HG03095 (cell line): ENCODE data around the gene GALE.
"Not testable (repeated sequence)": the region's sequence is repeated elsewhere in the genome, so short reads cannot be mapped to it uniquely, and the experiment has no call there.

Source experiments
- ATAC-seq: cut with Tn5 transposase; IDR thresholded peaks from one replicate; pipeline ENCODE4 v1.9.1; 2021; ENCODE audit warnings: moderate library complexity; ENCODE audit not compliant: unreplicated experiment

The GALE gene

GRCh38 chr1:23793018-23793781, 7.4 kb downstream of the GALE start:
- no peak for ATAC-seq

GRCh38 chr1:23792151-23792945, 8.2 kb downstream of the GALE start:
- ATAC-seq: no peak

- ATAC-seq: no peak
Measured at GRCh38 chr1:23791516-23792047, 9.0 kb downstream of the GALE start.

- ATAC-seq: peak; percentile 77
Measured at GRCh38 chr1:23790696-23791515, 9.6 kb downstream of the GALE start, which contains the start of gene LYPLA2. Gene LYPLA2 (plus strand): TSS chr1:23791145. CDS start chr1:23792683, 1,538 bp downstream.

- no peak for ATAC-seq
Measured at GRCh38 chr1:23788695-23789094, 11.9 kb downstream of the GALE start.

- ATAC-seq: no peak
Measured at GRCh38 chr1:23787701-23788100, 12.9 kb downstream of the GALE start.

- no peak for ATAC-seq
Measured at GRCh38 chr1:23784846-23785245, 15.7 kb downstream of the GALE start.

- ATAC-seq: not testable (repeated sequence)
Measured at GRCh38 chr1:23783141-23783540, 17.4 kb downstream of the GALE start.

GRCh38 chr1:23779826-23780371, 20.7 kb downstream of the GALE start:
- ATAC-seq: no peak

GRCh38 chr1:23777979-23778814, 22.4 kb downstream of the GALE start, which contains the start of gene PITHD1:
Gene PITHD1 (plus strand): TSS chr1:23778418. CDS start chr1:23778516, 98 bp downstream.
- peak; percentile 42 for ATAC-seq

- no peak for ATAC-seq
Measured at GRCh38 chr1:23776217-23776616, 24.3 kb downstream of the GALE start.

GRCh38 chr1:23774174-23774880, 26.2 kb downstream of the GALE start:
- ATAC-seq: no peak

- ATAC-seq: no peak
Measured at GRCh38 chr1:23772854-23773242, 27.7 kb downstream of the GALE start.

GRCh38 chr1:23772049-23772853, 28.3 kb downstream of the GALE start:
- ATAC-seq: no peak

- ATAC-seq: no peak
Measured at GRCh38 chr1:23768733-23769132, 31.8 kb downstream of the GALE start.

GRCh38 chr1:23763041-23763577, 37.4 kb downstream of the GALE start:
- ATAC-seq: no peak

- no peak for ATAC-seq
Measured at GRCh38 chr1:23759277-23759676, 41.3 kb downstream of the GALE start.

- no peak for ATAC-seq
Measured at GRCh38 chr1:23757812-23758211, 42.7 kb downstream of the GALE start.
